HUDEP-2 (cell line): ENCODE results near the gene CBFA2T3.

ENCODE experiments used
- DNase-seq, 76 experiments: peaks; one replicate each; lab custom pipeline; 2025; ENCODE audit not compliant: unreplicated experiment in 76 of 76; lab: John Stamatoyannopoulos, UW

CBFA2T3 gene

GRCh38 chr16:88999457-89000206, 22.6 kb upstream of the CBFA2T3 start:
- DNase-seq = no peak

DNA sequence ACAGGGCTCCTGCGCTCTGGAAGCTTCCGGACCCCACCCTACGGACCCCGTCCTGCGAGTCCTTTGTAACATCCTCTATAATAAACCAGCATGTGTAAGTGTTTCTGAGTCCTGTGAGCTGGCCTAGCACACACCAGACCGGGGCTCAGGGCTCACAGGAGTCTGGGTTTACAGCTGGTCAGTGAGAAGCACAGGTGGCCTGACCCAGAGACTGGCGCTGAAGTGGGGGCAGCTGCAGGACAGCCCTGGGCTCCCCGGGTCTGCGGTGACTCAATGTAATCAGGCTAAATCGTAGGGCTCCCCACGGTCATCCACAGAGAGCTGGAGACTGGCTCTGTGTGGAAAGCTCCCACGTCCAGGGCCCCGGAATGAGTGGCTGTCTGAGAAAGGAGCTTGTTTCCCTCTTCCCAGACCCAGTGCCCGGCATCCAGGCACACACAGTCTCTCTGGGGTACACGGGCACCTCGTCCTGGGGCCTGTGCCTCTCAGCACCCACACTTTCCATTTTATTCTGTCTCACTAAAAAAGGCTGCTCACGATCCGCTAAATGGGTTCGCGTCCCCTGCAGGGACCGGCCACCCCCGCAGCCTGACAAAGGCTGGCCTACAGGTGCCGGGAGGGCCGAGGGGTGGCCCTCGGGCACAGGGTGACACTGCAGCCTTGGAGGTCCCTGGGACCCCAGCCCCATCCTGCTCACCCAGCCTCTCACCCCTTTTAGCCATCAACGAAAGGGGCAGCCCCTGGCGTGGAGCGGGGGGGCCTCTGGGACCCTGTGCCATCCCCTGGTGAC, 18.9 kb upstream of the CBFA2T3 start:
- no peak for DNase-seq

- no peak for DNase-seq
These were observed 18.2 kb upstream of the CBFA2T3 start for GRCh38 chr16:88995194-88995593.

DNA sequence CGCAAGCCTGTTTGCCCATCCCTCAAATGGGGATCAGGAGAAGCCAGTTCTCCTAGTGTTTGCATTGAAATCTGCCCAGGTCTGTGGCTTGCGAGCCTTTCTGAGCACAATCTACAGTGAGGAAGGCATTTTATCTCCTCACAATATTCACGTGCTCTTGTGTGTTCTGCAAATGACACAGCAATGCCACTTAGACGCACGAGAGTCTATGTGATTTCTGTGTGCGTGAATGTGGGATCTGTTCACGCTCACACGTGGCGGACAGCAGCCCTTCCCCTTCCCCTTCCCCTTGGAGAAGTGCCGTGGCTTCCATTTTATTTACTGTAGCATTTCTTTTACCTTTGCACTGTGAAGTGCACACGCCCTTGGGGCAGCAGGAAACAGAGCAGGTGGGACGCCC, 17.7 kb upstream of the CBFA2T3 start:
- no peak for DNase-seq

GRCh38 chr16:88993946-88994600, 17.1 kb upstream of the CBFA2T3 start:
- no peak for DNase-seq

DNA sequence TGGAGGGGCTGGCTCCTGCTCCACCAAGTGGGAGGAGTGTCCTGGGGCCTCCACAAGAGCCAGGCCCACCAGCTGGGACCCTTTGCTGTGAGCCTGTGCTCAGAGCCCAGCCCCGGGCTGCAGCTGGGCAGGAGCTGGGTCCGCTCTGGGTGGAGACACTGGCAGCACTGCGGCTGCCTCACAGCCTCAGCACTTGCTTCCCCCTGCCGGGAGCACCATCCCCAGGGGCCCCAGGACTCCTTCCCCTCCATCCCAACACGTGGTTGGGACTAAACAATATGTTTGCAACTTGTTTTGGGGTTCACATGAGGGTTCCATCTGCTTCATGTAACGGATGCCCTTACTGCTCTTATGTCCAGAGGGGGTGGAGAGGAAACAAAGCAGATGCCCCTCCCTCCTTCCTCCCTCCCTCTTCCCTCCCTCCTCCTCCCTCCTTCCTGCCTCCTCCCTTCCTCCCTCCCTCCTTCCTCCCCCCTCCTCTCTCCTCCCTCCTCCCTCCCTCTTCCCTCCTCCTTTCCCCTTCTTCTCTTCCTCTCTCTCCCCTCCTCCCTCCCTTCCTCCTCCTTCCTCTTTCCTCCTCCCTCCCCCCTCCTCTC, 16.3 kb upstream of the CBFA2T3 start:
- DNase-seq = peak in 60 of 76 experiments; percentile 23 to 82 (median 53)

DNA sequence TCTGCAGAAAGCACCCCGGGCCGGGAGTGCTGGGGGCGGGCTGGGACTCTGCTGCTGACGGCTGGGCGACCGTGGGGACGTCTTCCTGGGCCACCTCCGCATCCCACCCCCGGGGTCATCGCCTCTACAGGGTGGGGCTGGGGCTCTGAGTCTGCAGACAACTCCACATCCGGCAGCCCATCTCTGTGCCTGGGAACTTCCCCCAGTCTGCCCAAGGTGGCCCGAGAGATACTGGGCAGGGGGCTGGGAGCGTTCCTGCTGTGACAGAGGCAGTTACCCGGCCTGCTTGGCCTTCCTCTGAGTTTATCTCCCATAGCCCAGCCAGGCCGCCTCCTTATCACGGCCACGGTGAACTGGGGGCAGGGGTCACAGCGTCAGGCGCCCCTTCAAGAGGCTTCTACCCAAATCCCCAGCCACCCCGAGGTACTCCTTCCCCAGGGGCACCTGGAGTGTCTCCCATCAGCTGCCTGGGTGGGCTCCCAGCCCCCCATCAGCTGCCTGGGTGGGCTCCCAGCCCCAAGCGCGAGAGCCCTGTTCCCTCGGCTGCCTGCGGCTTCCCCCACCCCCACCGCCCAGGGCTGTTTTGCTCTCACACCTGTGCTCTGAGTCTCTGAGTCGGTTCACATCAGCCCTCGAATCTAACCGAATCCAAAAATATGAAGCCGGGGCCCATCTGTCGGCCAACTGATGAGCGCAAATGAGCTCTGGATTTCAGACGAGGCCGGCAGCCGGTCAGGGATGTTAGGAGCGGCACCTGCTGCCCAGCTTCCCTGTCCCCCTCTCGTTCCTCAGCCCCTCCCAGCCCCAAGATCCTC, 15.6 kb upstream of the CBFA2T3 start:
- peak in 73 of 76 experiments; percentile 50 to 97 (median 88) for DNase-seq

DNA sequence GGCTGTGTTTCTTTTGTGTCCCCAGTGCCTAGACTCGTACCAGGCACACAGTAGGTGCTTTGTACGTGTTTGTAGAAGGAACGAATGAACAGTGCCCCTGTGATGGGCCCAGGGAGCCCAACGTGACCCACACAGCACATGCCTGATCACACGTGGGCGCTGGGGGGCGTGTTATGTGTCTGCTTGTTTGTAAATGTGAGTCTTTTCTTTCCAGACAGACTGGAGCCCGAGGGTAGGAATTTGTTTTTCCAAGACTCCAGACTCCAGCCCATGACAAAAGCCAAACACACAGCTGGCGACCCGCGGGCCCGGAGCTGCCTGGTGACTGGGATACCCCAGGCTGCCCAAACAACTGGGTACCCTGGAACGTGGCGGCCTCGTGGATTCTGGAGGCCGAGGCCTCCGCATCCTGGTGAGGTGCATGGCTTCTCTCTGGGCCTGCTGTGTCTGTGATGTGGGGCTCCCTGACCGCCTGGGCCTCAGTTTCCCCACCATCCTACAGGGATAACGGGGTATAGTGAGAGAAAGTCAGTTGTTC, 14.9 kb upstream of the CBFA2T3 start:
- DNase-seq = peak in 10 of 76 experiments; percentile 3 to 57 (median 20)

DNA sequence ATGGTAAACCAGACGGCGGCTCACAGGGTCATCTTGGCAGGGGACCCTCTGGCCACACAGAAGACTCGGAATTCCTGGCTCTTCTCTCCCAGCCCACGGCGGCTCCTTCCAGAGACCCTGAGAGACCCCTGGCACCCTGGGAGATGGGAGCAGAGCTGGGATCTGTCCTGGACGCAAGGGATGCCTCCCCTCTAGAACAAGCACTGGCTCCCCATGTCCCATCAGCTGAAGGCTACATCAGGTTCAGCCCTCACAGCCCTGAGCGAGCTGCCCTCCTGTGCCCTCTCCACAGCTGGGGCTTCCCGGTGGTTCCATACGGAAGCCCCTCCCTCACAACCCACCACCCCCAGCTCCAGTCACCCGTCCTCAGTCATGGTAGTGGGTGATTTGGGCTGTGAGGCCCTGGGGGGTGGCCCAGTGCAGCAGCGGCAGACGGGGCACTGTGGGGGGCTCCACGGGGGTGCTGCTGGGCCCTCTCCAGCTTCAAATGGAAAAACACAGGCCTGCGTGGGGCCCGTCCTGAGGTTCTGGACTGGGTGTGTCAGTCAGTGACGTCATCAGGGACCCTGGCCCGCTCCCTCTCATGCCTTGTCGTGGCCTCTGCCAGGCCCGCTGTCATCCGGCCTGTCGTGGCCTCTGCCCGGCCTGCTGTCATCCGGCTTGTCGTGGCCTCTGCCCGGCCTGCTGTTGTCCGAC, 13.0 kb upstream of the CBFA2T3 start:
- no peak for DNase-seq

DNA sequence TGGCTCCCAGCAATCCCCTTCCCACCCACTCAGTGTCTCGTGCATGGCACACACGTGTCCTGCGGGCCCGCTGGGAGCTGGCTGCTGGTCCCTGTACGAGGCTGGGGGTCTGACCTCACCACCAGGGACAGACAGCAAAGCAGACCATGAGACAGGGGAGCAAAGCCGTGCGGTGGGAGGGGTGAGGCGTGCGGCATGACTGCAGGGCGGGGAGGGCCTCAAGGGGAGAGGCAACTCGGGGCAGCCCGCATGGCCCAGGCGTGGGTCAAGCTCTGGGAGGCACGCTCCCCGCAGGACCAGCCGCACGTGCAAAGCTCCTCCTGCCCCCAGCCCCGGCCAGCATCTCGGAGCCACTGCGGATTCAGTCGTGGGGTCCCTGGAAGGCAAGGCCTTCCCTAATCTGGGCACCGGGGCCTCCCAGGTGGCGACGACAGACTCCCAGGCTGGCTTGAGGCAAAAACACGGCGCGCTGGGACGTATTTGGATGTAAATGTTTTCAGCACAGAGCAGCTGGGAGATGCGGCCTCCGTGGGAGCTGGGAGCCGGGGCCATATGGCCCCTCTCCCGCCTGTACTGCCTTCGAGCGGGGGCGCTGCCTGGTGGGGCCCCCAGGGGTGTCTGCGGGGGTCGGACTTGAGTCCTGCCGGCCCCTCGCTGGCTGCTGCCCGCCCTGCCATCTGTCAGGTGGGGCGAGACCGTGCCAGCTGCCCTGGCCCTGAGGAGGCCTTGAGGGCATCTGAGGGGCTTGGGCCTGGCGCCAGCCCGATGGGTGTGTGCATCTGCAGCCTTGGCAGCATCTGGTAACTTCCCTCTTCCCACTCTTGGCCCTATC, 12.2 kb upstream of the CBFA2T3 start:
- DNase-seq = no peak

DNA sequence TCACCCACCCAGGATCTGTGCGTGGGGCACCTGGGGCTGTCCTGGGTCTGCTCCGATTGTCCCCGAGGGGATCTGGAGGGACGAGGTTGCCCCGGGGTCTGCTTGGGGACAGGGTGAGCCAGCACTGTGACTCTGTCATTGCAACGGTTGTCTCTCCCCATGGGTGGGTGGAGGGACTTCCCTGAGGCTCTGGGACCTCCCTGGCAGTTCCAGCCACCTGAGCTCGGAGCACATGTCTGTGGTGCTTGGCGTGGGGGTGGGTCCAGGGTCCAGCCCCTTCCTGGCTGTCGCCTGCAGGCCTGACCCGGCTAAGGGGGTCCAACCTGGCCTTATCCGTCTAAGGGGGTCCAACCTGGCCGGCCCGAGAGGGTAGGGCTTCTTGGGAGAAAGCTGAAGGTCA, 8.5 kb upstream of the CBFA2T3 start:
- no peak for DNase-seq

GRCh38 chr16:88983771-88984687, 7.0 kb upstream of the CBFA2T3 start:
- no peak for DNase-seq

DNA sequence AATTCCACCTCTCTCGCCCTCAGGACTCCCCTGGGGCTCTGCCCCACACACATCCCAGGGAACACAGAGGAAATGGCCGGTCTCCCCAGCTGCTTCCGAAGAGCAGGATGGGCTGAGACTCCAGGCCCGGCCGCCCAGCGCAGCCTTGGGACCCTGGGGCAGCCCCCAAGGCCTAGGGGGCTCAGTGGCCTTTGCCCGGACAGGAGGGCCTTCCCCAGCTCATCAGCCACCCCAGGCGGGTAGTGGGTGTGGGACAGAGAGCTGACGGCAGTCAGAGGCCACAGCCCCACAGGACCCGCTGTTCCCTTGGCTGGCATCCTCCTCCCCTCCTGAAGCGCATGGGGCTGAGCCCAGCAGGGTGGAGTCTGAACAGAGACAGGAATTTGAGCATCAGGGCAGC, 6.2 kb upstream of the CBFA2T3 start:
- peak in 29 of 76 experiments; percentile 8 to 50 (median 30) for DNase-seq

- DNase-seq = no peak
These were observed 5.5 kb upstream of the CBFA2T3 start for GRCh38 chr16:88982286-88983084.

- peak in 5 of 76 experiments; percentile 22 to 58 (median 42) for DNase-seq
These were observed 2.5 kb upstream of the CBFA2T3 start for GRCh38 chr16:88979353-88980015.
